ENCODE results near the gene CHCHD4.
"Not testable (repeated sequence)": the region's sequence is repeated elsewhere in the genome, so short reads cannot be mapped to it uniquely, and the experiment has no call there.

The CHCHD4 gene

GRCh38 chr3:14117468-14118399 is 6.9 kb downstream of the CHCHD4 start:
- peaks cover 89% of the 10 kb centered on the region for H3K36me3 Mint-ChIP-seq (ENCODE audit: low read depth)
- H3K9me3 Mint-ChIP-seq: no peaks in the 10 kb centered on the region
- no peak overlapping the region for H3K27ac Mint-ChIP-seq
- no peak overlapping the region for H3K4me3 Mint-ChIP-seq
- H3K4me1 Mint-ChIP-seq (ENCODE audit: low read depth): peaks cover 23% of the 10 kb centered on the region
- intact Hi-C loops (cut with micrococcal nuclease): no loop called here
- no peaks in the 10 kb centered on the region for H3K27me3 Mint-ChIP-seq

- intact Hi-C loops (cut with micrococcal nuclease): no loop called here
Observed at GRCh38 chr3:14113965-14114635, 10.6 kb downstream of the CHCHD4 start.

GRCh38 chr3:14110699-14111098 is 14.0 kb downstream of the CHCHD4 start:
- no peak overlapping the region for H3K4me3 Mint-ChIP-seq
- no peaks in the 10 kb centered on the region for H3K27me3 Mint-ChIP-seq
- no peaks in the 10 kb centered on the region for H3K9me3 Mint-ChIP-seq
- no peaks in the 10 kb centered on the region for H3K4me1 Mint-ChIP-seq (ENCODE audit: low read depth)
- intact Hi-C loops (cut with micrococcal nuclease): no loop called here
- H3K27ac Mint-ChIP-seq: no peak overlapping the region
- H3K36me3 Mint-ChIP-seq (ENCODE audit: low read depth): peaks cover 50% of the 10 kb centered on the region

More at GRCh38 chr3:14113965-14114635, 10.6 kb downstream of the CHCHD4 start:
- Mint-ChIP-seq H3K4me1 (ENCODE audit: low read depth) (no peaks in the 10 kb centered on the region), H3K9me3 (no peaks in the 10 kb centered on the region), H3K27me3 (no peaks in the 10 kb centered on the region), H3K36me3 (ENCODE audit: low read depth) (peaks cover 77% of the 10 kb centered on the region), H3K27ac (no peak overlapping the region), H3K4me3 (no peak overlapping the region)

GRCh38 chr3:14109821-14110220 is 14.8 kb downstream of the CHCHD4 start:
- intact Hi-C loops (cut with micrococcal nuclease); H3K4me3 Mint-ChIP-seq; H3K4me1 Mint-ChIP-seq (ENCODE audit: low read depth); H3K27me3 Mint-ChIP-seq; H3K27ac Mint-ChIP-seq; H3K9me3 Mint-ChIP-seq: not testable (repeated sequence)
- H3K36me3 Mint-ChIP-seq (ENCODE audit: low read depth): peaks cover 41% of the 10 kb centered on the region

GRCh38 chr3:14097616-14098391 is 26.9 kb downstream of the CHCHD4 start:
- Mint-ChIP-seq H3K4me1 (ENCODE audit: low read depth) (no peaks in the 10 kb centered on the region), H3K27ac (no peak overlapping the region), H3K36me3 (ENCODE audit: low read depth) (no peaks in the 10 kb centered on the region), H3K9me3 (peaks cover 9% of the 10 kb centered on the region), H3K4me3 (no peak overlapping the region), H3K27me3 (peaks cover 13% of the 10 kb centered on the region)
- intact Hi-C loops (cut with micrococcal nuclease): no loop called here

- intact Hi-C loops (cut with micrococcal nuclease): no loop called here
- Mint-ChIP-seq H3K4me3 (no peak overlapping the region), H3K4me1 (ENCODE audit: low read depth) (no peaks in the 10 kb centered on the region), H3K27ac (no peak overlapping the region), H3K36me3 (ENCODE audit: low read depth) (no peaks in the 10 kb centered on the region), H3K9me3 (peaks cover 9% of the 10 kb centered on the region), H3K27me3 (peaks cover 14% of the 10 kb centered on the region)
Observed at GRCh38 chr3:14096742-14097141, 27.9 kb downstream of the CHCHD4 start.

- Mint-ChIP-seq H3K36me3 (ENCODE audit: low read depth) (no peaks in the 10 kb centered on the region), H3K4me1 (ENCODE audit: low read depth) (no peaks in the 10 kb centered on the region), H3K4me3 (no peak overlapping the region), H3K27me3 (peaks cover 13% of the 10 kb centered on the region), H3K9me3 (peaks cover 13% of the 10 kb centered on the region), H3K27ac (no peak overlapping the region)
- intact Hi-C loops (cut with micrococcal nuclease): no loop called here
Observed at GRCh38 chr3:14093831-14094230, 30.8 kb downstream of the CHCHD4 start.

- Mint-ChIP-seq H3K36me3 (ENCODE audit: low read depth) (no peaks in the 10 kb centered on the region), H3K27me3 (peaks cover 10% of the 10 kb centered on the region), H3K4me3 (no peak overlapping the region), H3K9me3 (peaks cover 18% of the 10 kb centered on the region), H3K27ac (no peak overlapping the region), H3K4me1 (ENCODE audit: low read depth) (no peaks in the 10 kb centered on the region)
- intact Hi-C loops (cut with micrococcal nuclease): no loop called here
Observed at GRCh38 chr3:14092464-14092863, 32.2 kb downstream of the CHCHD4 start.

- H3K27me3 Mint-ChIP-seq; H3K4me1 Mint-ChIP-seq (ENCODE audit: low read depth); H3K27ac Mint-ChIP-seq; H3K4me3 Mint-ChIP-seq; intact Hi-C loops (cut with micrococcal nuclease); H3K36me3 Mint-ChIP-seq (ENCODE audit: low read depth): not testable (repeated sequence)
- peaks cover 23% of the 10 kb centered on the region for H3K9me3 Mint-ChIP-seq
Observed at GRCh38 chr3:14091959-14092358, 32.7 kb downstream of the CHCHD4 start.

- H3K9me3 Mint-ChIP-seq: peaks cover 23% of the 10 kb centered on the region
- H3K27me3 Mint-ChIP-seq; H3K36me3 Mint-ChIP-seq (ENCODE audit: low read depth); intact Hi-C loops (cut with micrococcal nuclease); H3K27ac Mint-ChIP-seq; H3K4me1 Mint-ChIP-seq (ENCODE audit: low read depth); H3K4me3 Mint-ChIP-seq: not testable (repeated sequence)
Observed at GRCh38 chr3:14087461-14087860, 37.2 kb downstream of the CHCHD4 start.

- peaks cover 2% of the 10 kb centered on the region for H3K27me3 Mint-ChIP-seq
- H3K4me3 Mint-ChIP-seq: no peak overlapping the region
- H3K27ac Mint-ChIP-seq: no peak overlapping the region
- H3K9me3 Mint-ChIP-seq: peaks cover 23% of the 10 kb centered on the region
- no peaks in the 10 kb centered on the region for H3K36me3 Mint-ChIP-seq (ENCODE audit: low read depth)
- H3K4me1 Mint-ChIP-seq (ENCODE audit: low read depth): no peaks in the 10 kb centered on the region
- intact Hi-C loops (cut with micrococcal nuclease): no loop called here
Observed at GRCh38 chr3:14082108-14082657, 42.5 kb downstream of the CHCHD4 start.

GRCh38 chr3:14077310-14077709 is 47.4 kb downstream of the CHCHD4 start:
- H3K36me3 Mint-ChIP-seq (ENCODE audit: low read depth): no peaks in the 10 kb centered on the region
- H3K27ac Mint-ChIP-seq: no peak overlapping the region
- intact Hi-C loops (cut with micrococcal nuclease): no loop called here
- peaks cover 20% of the 10 kb centered on the region for H3K9me3 Mint-ChIP-seq
- no peak overlapping the region for H3K4me3 Mint-ChIP-seq
- H3K27me3 Mint-ChIP-seq: peaks cover 2% of the 10 kb centered on the region
- no peaks in the 10 kb centered on the region for H3K4me1 Mint-ChIP-seq (ENCODE audit: low read depth)

- H3K27me3 Mint-ChIP-seq; intact Hi-C loops (cut with micrococcal nuclease); H3K27ac Mint-ChIP-seq; H3K36me3 Mint-ChIP-seq (ENCODE audit: low read depth); H3K4me1 Mint-ChIP-seq (ENCODE audit: low read depth); H3K4me3 Mint-ChIP-seq: not testable (repeated sequence)
- peaks cover 23% of the 10 kb centered on the region for H3K9me3 Mint-ChIP-seq
Observed at GRCh38 chr3:14075233-14075632, 49.4 kb downstream of the CHCHD4 start.

GRCh38 chr3:14064910-14065309 is 59.8 kb downstream of the CHCHD4 start:
- no peak overlapping the region for H3K4me3 Mint-ChIP-seq
- H3K27ac Mint-ChIP-seq: no peak overlapping the region
- peaks cover 1% of the 10 kb centered on the region for H3K27me3 Mint-ChIP-seq
- no peaks in the 10 kb centered on the region for H3K4me1 Mint-ChIP-seq (ENCODE audit: low read depth)
- H3K36me3 Mint-ChIP-seq (ENCODE audit: low read depth): no peaks in the 10 kb centered on the region
- H3K9me3 Mint-ChIP-seq: no peaks in the 10 kb centered on the region
- intact Hi-C loops (cut with micrococcal nuclease): no loop called here

All from dendritic cell treated with granulocyte-macrophage colony-stimulating factor and Interleukin-4, amounts not matched to agents 40 ng/mL and 50 ng/mL, for 4 days (primary cell).